ENCODE results near the gene TBC1D25. TPM values are rescaled to one million over a fixed set of nuclear protein-coding genes. Genes with fewer than 3 reads are reported as not detected.

The TBC1D25 gene
- total and polyA plus RNA-seq, 4 donors = 2.6 to 5.8 (median 3.3) TPM

DNA sequence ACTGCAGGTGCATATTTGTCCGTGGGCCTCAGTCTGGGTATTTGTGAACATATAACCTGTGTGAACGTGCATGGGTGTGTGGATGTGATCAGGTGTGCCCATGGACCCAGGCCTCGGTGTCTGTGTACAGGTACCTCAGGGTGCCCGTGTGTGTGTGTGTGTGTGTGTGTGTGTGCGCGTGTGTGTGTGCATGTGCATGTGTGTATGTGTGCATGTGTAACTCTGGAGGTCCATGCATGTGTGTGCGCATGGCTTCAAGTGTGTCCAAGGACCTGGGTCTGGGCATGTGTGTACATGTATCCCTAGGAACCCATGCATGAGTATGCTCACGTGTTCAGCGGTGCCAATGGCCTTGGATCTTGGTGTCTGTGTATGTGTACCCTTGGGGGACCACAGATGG lies 47.7 kb upstream of the TBC1D25 start:
- whole genome bisulfite sequencing = 93% methylated on average over 9 of the region's 9 CpGs
- Histone ChIP-seq H3K27ac (ENCODE audit: low read depth in 1 of 2, low read length in 2 of 2) (no peak overlapping the region), H3K9me3 (ENCODE audit: control insufficient read depth in 4 of 4, low read length in 3 of 4) (no peaks in the 10 kb centered on the region), H3K4me1 (ENCODE audit: control insufficient read depth in 4 of 4, insufficient read depth in 4 of 4, low read length in 3 of 4) (no peaks in the 10 kb centered on the region), H3K4me3 (ENCODE audit: low read depth in 1 of 3, low read length in 3 of 3) (no peak overlapping the region), H3K36me3 (ENCODE audit: control insufficient read depth in 4 of 4, insufficient read depth in 3 of 4, low read depth in 1 of 4, low read length in 3 of 4) (no peaks in the 10 kb centered on the region), H3K9ac (ENCODE audit: low read depth in 1 of 2, low read length in 2 of 2) (no peak overlapping the region), H3K27me3 (ENCODE audit: control insufficient read depth in 4 of 4, insufficient read depth in 4 of 4, low read length in 3 of 4) (peaks cover 0 to 2% (median 0%) of the 10 kb centered on the region in 4 donors)
- no peak for DNase-seq (ENCODE audit: low spot score)
- TF ChIP-seq, protein P1, sequence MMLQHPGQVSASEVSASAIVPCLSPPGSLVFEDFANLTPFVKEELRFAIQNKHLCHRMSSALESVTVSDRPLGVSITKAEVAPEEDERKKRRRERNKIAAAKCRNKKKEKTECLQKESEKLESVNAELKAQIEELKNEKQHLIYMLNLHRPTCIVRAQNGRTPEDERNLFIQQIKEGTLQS (IDR thresholded peaks at IDR 0.05) = no peak
- no peak for TF ChIP-seq YY1 (IDR thresholded peaks at IDR 0.05)
- no peak for TF ChIP-seq RXRA (IDR thresholded peaks at IDR 0.05)
- TF ChIP-seq, protein P2, sequence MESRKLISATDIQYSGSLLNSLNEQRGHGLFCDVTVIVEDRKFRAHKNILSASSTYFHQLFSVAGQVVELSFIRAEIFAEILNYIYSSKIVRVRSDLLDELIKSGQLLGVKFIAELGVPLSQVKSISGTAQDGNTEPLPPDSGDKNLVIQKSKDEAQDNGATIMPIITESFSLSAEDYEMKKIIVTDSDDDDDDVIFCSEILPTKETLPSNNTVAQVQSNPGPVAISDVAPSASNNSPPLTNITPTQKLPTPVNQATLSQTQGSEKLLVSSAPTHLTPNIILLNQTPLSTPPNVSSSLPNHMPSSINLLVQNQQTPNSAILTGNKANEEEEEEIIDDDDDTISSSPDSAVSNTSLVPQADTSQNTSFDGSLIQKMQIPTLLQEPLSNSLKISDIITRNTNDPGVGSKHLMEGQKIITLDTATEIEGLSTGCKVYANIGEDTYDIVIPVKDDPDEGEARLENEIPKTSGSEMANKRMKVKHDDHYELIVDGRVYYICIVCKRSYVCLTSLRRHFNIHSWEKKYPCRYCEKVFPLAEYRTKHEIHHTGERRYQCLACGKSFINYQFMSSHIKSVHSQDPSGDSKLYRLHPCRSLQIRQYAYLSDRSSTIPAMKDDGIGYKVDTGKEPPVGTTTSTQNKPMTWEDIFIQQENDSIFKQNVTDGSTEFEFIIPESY (IDR thresholded peaks at IDR 0.05) = no peak

DNA sequence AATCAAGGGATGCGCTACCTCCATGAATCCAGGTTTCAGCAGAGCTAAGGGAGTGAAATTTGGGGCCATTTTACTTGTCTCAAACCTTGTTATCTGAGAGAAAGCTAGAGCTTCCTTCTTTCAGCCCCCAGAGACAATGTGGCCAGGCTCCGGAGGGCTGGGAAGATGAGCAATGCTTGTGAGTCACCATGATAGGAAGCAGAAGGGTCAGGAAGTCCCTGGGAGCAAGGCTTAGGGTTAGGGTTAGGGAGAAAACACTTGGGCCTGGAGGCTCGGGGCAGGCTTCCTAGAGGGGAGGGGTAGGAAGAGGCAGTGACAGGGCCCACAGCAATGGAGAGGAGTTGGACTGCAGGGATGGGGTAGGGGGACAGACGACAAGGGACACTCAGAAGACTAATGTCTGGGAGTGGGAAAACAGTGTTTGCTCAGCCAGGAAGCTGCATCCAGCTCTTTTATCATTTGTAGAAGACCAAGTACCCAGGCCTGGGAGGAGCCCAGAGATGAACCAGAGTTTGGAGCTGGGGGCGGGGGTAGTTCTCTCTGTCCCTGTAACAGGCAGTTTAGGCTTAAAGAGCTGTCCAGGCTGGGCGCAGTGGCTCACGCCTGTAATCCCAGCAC lies 47.1 kb upstream of the TBC1D25 start:
- Histone ChIP-seq H3K9ac (ENCODE audit: low read depth in 1 of 2, low read length in 2 of 2) (no peak overlapping the region), H3K27ac (ENCODE audit: low read depth in 1 of 2, low read length in 2 of 2) (no peak overlapping the region), H3K4me1 (ENCODE audit: control insufficient read depth in 4 of 4, insufficient read depth in 4 of 4, low read length in 3 of 4) (no peaks in the 10 kb centered on the region), H3K27me3 (ENCODE audit: control insufficient read depth in 4 of 4, insufficient read depth in 4 of 4, low read length in 3 of 4) (peaks cover 0 to 2% (median 0%) of the 10 kb centered on the region in 4 donors), H3K9me3 (ENCODE audit: control insufficient read depth in 4 of 4, low read length in 3 of 4) (no peaks in the 10 kb centered on the region), H3K36me3 (ENCODE audit: control insufficient read depth in 4 of 4, insufficient read depth in 3 of 4, low read depth in 1 of 4, low read length in 3 of 4) (no peaks in the 10 kb centered on the region), H3K4me3 (ENCODE audit: low read depth in 1 of 3, low read length in 3 of 3) (no peak overlapping the region)
- TF ChIP-seq FOXA2 (IDR thresholded peaks at IDR 0.05) (no peak), JUND (IDR thresholded peaks at IDR 0.05) (no peak), EGR1 (IDR thresholded peaks at IDR 0.05; ENCODE audit: low read depth in 2 of 2) (no peak), RAD21 (IDR thresholded peaks at IDR 0.05) (no peak), SP1 (IDR thresholded peaks at IDR 0.05) (no peak), HNF4A (conservative IDR thresholded peaks at IDR 0.05) (no peak), FOXA1 (IDR thresholded peaks at IDR 0.05) (no peak), NR2F2 (IDR thresholded peaks at IDR 0.05) (no peak), GABPA (IDR thresholded peaks at IDR 0.05 in 1 of 2, conservative IDR thresholded peaks at IDR 0.05 in 1 of 2) (no peak), YY1 (IDR thresholded peaks at IDR 0.05) (no peak), RXRA (IDR thresholded peaks at IDR 0.05) (no peak), HNF4G (IDR thresholded peaks at IDR 0.05) (no peak), TAF1 (conservative IDR thresholded peaks at IDR 0.05) (no peak)
- TF ChIP-seq, protein P3, sequence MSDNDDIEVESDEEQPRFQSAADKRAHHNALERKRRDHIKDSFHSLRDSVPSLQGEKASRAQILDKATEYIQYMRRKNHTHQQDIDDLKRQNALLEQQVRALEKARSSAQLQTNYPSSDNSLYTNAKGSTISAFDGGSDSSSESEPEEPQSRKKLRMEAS (IDR thresholded peaks at IDR 0.05) = no peak
- TF ChIP-seq, protein P4, sequence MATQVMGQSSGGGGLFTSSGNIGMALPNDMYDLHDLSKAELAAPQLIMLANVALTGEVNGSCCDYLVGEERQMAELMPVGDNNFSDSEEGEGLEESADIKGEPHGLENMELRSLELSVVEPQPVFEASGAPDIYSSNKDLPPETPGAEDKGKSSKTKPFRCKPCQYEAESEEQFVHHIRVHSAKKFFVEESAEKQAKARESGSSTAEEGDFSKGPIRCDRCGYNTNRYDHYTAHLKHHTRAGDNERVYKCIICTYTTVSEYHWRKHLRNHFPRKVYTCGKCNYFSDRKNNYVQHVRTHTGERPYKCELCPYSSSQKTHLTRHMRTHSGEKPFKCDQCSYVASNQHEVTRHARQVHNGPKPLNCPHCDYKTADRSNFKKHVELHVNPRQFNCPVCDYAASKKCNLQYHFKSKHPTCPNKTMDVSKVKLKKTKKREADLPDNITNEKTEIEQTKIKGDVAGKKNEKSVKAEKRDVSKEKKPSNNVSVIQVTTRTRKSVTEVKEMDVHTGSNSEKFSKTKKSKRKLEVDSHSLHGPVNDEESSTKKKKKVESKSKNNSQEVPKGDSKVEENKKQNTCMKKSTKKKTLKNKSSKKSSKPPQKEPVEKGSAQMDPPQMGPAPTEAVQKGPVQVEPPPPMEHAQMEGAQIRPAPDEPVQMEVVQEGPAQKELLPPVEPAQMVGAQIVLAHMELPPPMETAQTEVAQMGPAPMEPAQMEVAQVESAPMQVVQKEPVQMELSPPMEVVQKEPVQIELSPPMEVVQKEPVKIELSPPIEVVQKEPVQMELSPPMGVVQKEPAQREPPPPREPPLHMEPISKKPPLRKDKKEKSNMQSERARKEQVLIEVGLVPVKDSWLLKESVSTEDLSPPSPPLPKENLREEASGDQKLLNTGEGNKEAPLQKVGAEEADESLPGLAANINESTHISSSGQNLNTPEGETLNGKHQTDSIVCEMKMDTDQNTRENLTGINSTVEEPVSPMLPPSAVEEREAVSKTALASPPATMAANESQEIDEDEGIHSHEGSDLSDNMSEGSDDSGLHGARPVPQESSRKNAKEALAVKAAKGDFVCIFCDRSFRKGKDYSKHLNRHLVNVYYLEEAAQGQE (IDR thresholded peaks at IDR 0.05) = no peak
- TF ChIP-seq, protein P5, sequence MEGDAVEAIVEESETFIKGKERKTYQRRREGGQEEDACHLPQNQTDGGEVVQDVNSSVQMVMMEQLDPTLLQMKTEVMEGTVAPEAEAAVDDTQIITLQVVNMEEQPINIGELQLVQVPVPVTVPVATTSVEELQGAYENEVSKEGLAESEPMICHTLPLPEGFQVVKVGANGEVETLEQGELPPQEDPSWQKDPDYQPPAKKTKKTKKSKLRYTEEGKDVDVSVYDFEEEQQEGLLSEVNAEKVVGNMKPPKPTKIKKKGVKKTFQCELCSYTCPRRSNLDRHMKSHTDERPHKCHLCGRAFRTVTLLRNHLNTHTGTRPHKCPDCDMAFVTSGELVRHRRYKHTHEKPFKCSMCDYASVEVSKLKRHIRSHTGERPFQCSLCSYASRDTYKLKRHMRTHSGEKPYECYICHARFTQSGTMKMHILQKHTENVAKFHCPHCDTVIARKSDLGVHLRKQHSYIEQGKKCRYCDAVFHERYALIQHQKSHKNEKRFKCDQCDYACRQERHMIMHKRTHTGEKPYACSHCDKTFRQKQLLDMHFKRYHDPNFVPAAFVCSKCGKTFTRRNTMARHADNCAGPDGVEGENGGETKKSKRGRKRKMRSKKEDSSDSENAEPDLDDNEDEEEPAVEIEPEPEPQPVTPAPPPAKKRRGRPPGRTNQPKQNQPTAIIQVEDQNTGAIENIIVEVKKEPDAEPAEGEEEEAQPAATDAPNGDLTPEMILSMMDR (IDR thresholded peaks at IDR 0.05; ENCODE audit: low read depth, low read length, missing input control) = no peak
- TF ChIP-seq, protein P2 (IDR thresholded peaks at IDR 0.05) = no peak
- TF ChIP-seq, protein P1 (IDR thresholded peaks at IDR 0.05) = no peak
- no peak for DNase-seq (ENCODE audit: low spot score)
- 86% methylated on average over 7 of the region's 7 CpGs for WGBS

Measured in liver (tissue), 9 donors.